Measurements from ENCODE around the gene SLIT1. TPM values are rescaled to one million over a fixed set of nuclear protein-coding genes. Genes with fewer than 3 reads are reported as not detected.

The SLIT1 gene
- total RNA-seq, 4 donors from 2014 or later, result 0.35 to 0.49 TPM; not detected in 2

- no peaks in the 10 kb centered on the region for H3K36me3 ChIP-seq
- intact Hi-C loops (cut with DNase I; ENCODE audit: low total_unique reads), result no loop called here
- no peak for DNase-seq
- H3K4me1 ChIP-seq, result no peaks in the 10 kb centered on the region
- H3K27ac ChIP-seq, result no peak overlapping the region
- H3K4me3 ChIP-seq, result no peak overlapping the region
- TF ChIP-seq POLR2A (IDR thresholded peaks at IDR 0.05), result no peak
- no peak for TF ChIP-seq CTCF (IDR thresholded peaks at IDR 0.05)
- no peaks in the 10 kb centered on the region for H3K9me3 ChIP-seq
- H3K27me3 ChIP-seq, result no peaks in the 10 kb centered on the region
Observed at GRCh38 chr10:97117372-97117771, 68.4 kb downstream of the SLIT1 start.

GRCh38 chr10:97116462-97117162 is 69.1 kb downstream of the SLIT1 start:
- no peak overlapping the region for H3K27ac ChIP-seq
- intact Hi-C loops (cut with DNase I; ENCODE audit: low total_unique reads), result no loop called here
- no peaks in the 10 kb centered on the region for H3K9me3 ChIP-seq
- no peaks in the 10 kb centered on the region for H3K36me3 ChIP-seq
- no peak for DNase-seq
- no peaks in the 10 kb centered on the region for H3K4me1 ChIP-seq
- no peaks in the 10 kb centered on the region for H3K27me3 ChIP-seq
- TF ChIP-seq CTCF (IDR thresholded peaks at IDR 0.05) (no peak), POLR2A (IDR thresholded peaks at IDR 0.05) (no peak)
- no peak overlapping the region for H3K4me3 ChIP-seq

- H3K27me3 ChIP-seq, result no peaks in the 10 kb centered on the region
- H3K9me3 ChIP-seq, result no peaks in the 10 kb centered on the region
- H3K36me3 ChIP-seq, result no peaks in the 10 kb centered on the region
- TF ChIP-seq CTCF (IDR thresholded peaks at IDR 0.05) (no peak), POLR2A (IDR thresholded peaks at IDR 0.05) (no peak)
- H3K27ac ChIP-seq, result no peak overlapping the region
- H3K4me1 ChIP-seq, result no peaks in the 10 kb centered on the region
- no peak overlapping the region for H3K4me3 ChIP-seq
- intact Hi-C loops (cut with DNase I; ENCODE audit: low total_unique reads), result no loop called here
- no peak for DNase-seq
Observed at GRCh38 chr10:97115846-97116245, 69.9 kb downstream of the SLIT1 start.

GRCh38 chr10:97111615-97112014 is 74.1 kb downstream of the SLIT1 start:
- intact Hi-C loops (cut with DNase I; ENCODE audit: low total_unique reads), result no loop called here
- TF ChIP-seq POLR2A (IDR thresholded peaks at IDR 0.05) (no peak), CTCF (IDR thresholded peaks at IDR 0.05) (no peak)
- Histone ChIP-seq H3K9me3 (no peaks in the 10 kb centered on the region), H3K36me3 (no peaks in the 10 kb centered on the region), H3K27ac (no peak overlapping the region), H3K27me3 (no peaks in the 10 kb centered on the region), H3K4me1 (no peaks in the 10 kb centered on the region), H3K4me3 (no peak overlapping the region)
- no peak for DNase-seq

- no peak for DNase-seq
- no peak overlapping the region for H3K4me3 ChIP-seq
- no peak overlapping the region for H3K27ac ChIP-seq
- TF ChIP-seq POLR2A (IDR thresholded peaks at IDR 0.05), result no peak
- no peak for TF ChIP-seq CTCF (IDR thresholded peaks at IDR 0.05)
- no peaks in the 10 kb centered on the region for H3K27me3 ChIP-seq
- intact Hi-C loops (cut with DNase I; ENCODE audit: low total_unique reads), result no loop called here
- H3K36me3 ChIP-seq, result no peaks in the 10 kb centered on the region
- H3K9me3 ChIP-seq, result no peaks in the 10 kb centered on the region
- no peaks in the 10 kb centered on the region for H3K4me1 ChIP-seq
Observed at GRCh38 chr10:97109547-97109946, 76.2 kb downstream of the SLIT1 start.

Measured in uterus (tissue), 4 donors.